A549 (cell line): Measurements from ENCODE around the gene CEP164. TPM values are rescaled to one million over a fixed set of nuclear protein-coding genes. Genes with fewer than 3 reads are reported as not detected.

Source experiments
- ATAC-seq, 2 experiments: fragments of 200-7000 bp in 1 of 2; fragments of >200 bp in 1 of 2; cut with Nextera tagmentation in 1 of 2; cut with Tn5 transposase in 1 of 2; 3 replicates each; pipeline versions ENCODE4 v1.8.0 to v1.9.1; 2018 to 2020; ENCODE audit warnings: mild to moderate bottlenecking in 1 of 2, moderate library complexity in 1 of 2
- CTCF ChIA-PET: fragments of 300-600 bp; sonication (Branson Sonifier 250); formaldehyde crosslinking; extraction: SDS; loops from one replicate; lab custom pipeline; 2021; ENCODE audit warnings: antibody characterized with exemption, inconsistent platforms; lab: Yijun Ruan, JAX
- POLR2A ChIA-PET: fragments of 350-600 bp; formaldehyde crosslinking; extraction: SDS; loops from one replicate; lab custom pipeline; 2021; ENCODE audit warnings: antibody characterized with exemption, inconsistent platforms; lab: Yijun Ruan, JAX
- DNase-seq, 2 experiments: peaks; one replicate each; pipeline versions ENCODE4 v3.0.0 to v3.0.0-alpha.2; 2011 to 2016; ENCODE audit warnings: low read depth in 1 of 2, low spot score in 1 of 2
- FAIRE-seq: peaks from 2 replicates; lab custom pipeline; 2011; peaks lifted over from hg19 to GRCh38; lab: Jason Lieb, UNC
- H3K27ac ChIP-seq, 2 experiments: fragments of >200 bp; sonication (Bioruptor Twin); formaldehyde crosslinking; 3 replicates each; pipeline ENCODE4 v1.5.1; 2016 to 2017
- H3K4me1 ChIP-seq: fragments of >200 bp; sonication (Bioruptor Twin); formaldehyde crosslinking; 3 replicates; pipeline ENCODE4 v1.6.1; 2016
- H3K4me2 ChIP-seq: fragments of >200 bp; sonication (Bioruptor Twin); formaldehyde crosslinking; 3 replicates; pipeline ENCODE4 v1.6.1; 2016
- H3K4me3 ChIP-seq: fragments of >200 bp; sonication (Bioruptor Twin); formaldehyde crosslinking; 3 replicates; pipeline ENCODE4 v1.5.1; 2016
- H3K9me3 ChIP-seq: fragments of >200 bp; sonication (Bioruptor Twin); formaldehyde crosslinking; 3 replicates; pipeline ENCODE4 v1.6.1; 2016
- BHLHE40 ChIP-seq: IDR thresholded peaks from 2 replicates; pipeline ENCODE4 v1.6.1; 2012; ENCODE audit warnings: low read depth, low read length, inconsistent platforms
- E2F6 ChIP-seq: IDR thresholded peaks from 2 replicates; pipeline ENCODE4 v1.6.1; 2012; ENCODE audit warnings: low read depth, borderline replicate concordance
- HES2 ChIP-seq: fragments of >200 bp; sonication (Bioruptor Twin); formaldehyde crosslinking; IDR thresholded peaks from 2 replicates; pipeline ENCODE4 v1.6.1; 2016
- HOXA7 ChIP-seq: fragments of 250-450 bp; sonication (Bioruptor Pico); IDR thresholded peaks from 2 replicates; pipeline ENCODE4 v1.5.0; 2020; ENCODE audit warnings: mild to moderate bottlenecking, moderate library complexity
- HOXB5 ChIP-seq: fragments of 250-450 bp; sonication (Bioruptor Pico); IDR thresholded peaks from 2 replicates; pipeline ENCODE4 v1.5.0; 2020; ENCODE audit warnings: mild to moderate bottlenecking, moderate library complexity
- JUN ChIP-seq, 2 experiments: fragments of >200 bp; sonication (Bioruptor Twin); formaldehyde crosslinking; IDR thresholded peaks; 2 replicates in 1 of 2; 3 replicates in 1 of 2; pipeline ENCODE4 v1.6.1; 2016 to 2017
- JUNB ChIP-seq: fragments of >200 bp; sonication (Bioruptor Twin); formaldehyde crosslinking; IDR thresholded peaks from 2 replicates; pipeline ENCODE4 v1.6.1; 2016
- KDM1A ChIP-seq: fragments of 200-600 bp; sonication (generic); IDR thresholded peaks from 2 replicates; pipeline ENCODE4 v1.6.1; 2016; ENCODE audit warnings: low read depth, mild to moderate bottlenecking
- MAZ ChIP-seq: fragments of 150-350 bp; IDR thresholded peaks from 2 replicates; pipeline ENCODE4 v1.6.1; 2014; ENCODE audit warnings: antibody characterized with exemption, low read depth, low read length, borderline replicate concordance
- MYC ChIP-seq: IDR thresholded peaks from 2 replicates; pipeline ENCODE4 v1.6.1; 2012; ENCODE audit warnings: mild to moderate bottlenecking, inconsistent platforms, low read length, improper control_type of control experiment, borderline replicate concordance
- POLR2AphosphoS2 ChIP-seq: conservative IDR thresholded peaks from 2 replicates; pipeline ENCODE4 v1.6.1; 2012; ENCODE audit warnings: low read length, improper control_type of control experiment, inconsistent platforms
- RAD21 ChIP-seq, 2 experiments: fragments of >200 bp in 1 of 2; sonication (Bioruptor Twin) in 1 of 2; formaldehyde crosslinking in 1 of 2; IDR thresholded peaks in 1 of 2; conservative IDR thresholded peaks in 1 of 2; 2 replicates in 1 of 2; 3 replicates in 1 of 2; pipeline ENCODE4 v1.6.1; 2012 to 2018; ENCODE audit warnings: inconsistent platforms in 1 of 2
- RARB ChIP-seq: fragments of 250-450 bp; sonication (Bioruptor Pico); IDR thresholded peaks from 2 replicates; pipeline ENCODE4 v1.8.0; 2021; ENCODE audit warnings: mild to moderate bottlenecking, moderate library complexity
- REST ChIP-seq: fragments of 200-600 bp; sonication (generic); IDR thresholded peaks from 2 replicates; pipeline ENCODE4 v1.6.1; 2016; ENCODE audit warnings: antibody characterized with exemption, mild to moderate bottlenecking, moderate library complexity
- SREBF2 ChIP-seq: fragments of 450-650 bp; IDR thresholded peaks from 2 replicates; pipeline ENCODE4 v1.6.1; 2014; ENCODE audit warnings: mild to moderate bottlenecking, moderate library complexity
- TP53 ChIP-seq: fragments of 250-450 bp; sonication (Bioruptor Pico); IDR thresholded peaks from 2 replicates; pipeline ENCODE4 v1.5.0; 2021; ENCODE audit warnings: mild to moderate bottlenecking, moderate library complexity
- ZSCAN20 ChIP-seq: fragments of 250-450 bp; sonication (Bioruptor Pico); IDR thresholded peaks from 2 replicates; pipeline ENCODE4 v1.8.0; 2022; ENCODE audit warnings: mild to moderate bottlenecking, moderate library complexity
- WGBS: methylation state at CpG from one replicate; pipeline ENCODE4 v1.1.6; 2017; ENCODE audit errors: missing lambda C conversion rate; 5-methylcytosine and 5-hydroxymethylcytosine counted together
- polyA plus RNA-seq, 4 experiments: library from polyadenylated mRNA; depleted of rRNA in 3 of 4; stranded (reverse); fragments of >200 nt; fragmentation: RNase III in 1 of 4; extraction: RNeasy Plus Mini Kit Qiagen cat#74134 plus additional on column Dnase treatment in 1 of 4; gene quantifications; 2 replicates in 3 of 4; 3 replicates in 1 of 4; pipeline ENCODE4 v1.2.3, GENCODE V29; 2011 to 2017
- TF ChIP-seq, protein P1 (sequence below): fragments of 250-450 bp; sonication (Bioruptor Pico); IDR thresholded peaks from 2 replicates; pipeline ENCODE4 v1.5.0; 2020; ENCODE audit warnings: low read depth, mild to moderate bottlenecking, moderate library complexity
- TF ChIP-seq, protein P2 (sequence below): fragments of 450-650 bp; IDR thresholded peaks from 2 replicates; pipeline ENCODE4 v1.6.1; 2014; ENCODE audit warnings: antibody characterized with exemption
- TF ChIP-seq, protein P3 (sequence below): fragments of >200 bp; sonication (Bioruptor Twin); formaldehyde crosslinking; IDR thresholded peaks from 3 replicates; pipeline ENCODE4 v1.6.1; 2016

CEP164 gene
- polyA plus RNA-seq, 2 of the 4 experiments (the other 2 are of a cell fraction) = 17.4 to 19.6 TPM

GRCh38 chr11:117361432-117361831 is 33.8 kb downstream of the CEP164 start (continued):
- no peak for TF ChIP-seq REST
- TF ChIP-seq JUN (IDR thresholded peaks at IDR 0.05) = no peak

DNA sequence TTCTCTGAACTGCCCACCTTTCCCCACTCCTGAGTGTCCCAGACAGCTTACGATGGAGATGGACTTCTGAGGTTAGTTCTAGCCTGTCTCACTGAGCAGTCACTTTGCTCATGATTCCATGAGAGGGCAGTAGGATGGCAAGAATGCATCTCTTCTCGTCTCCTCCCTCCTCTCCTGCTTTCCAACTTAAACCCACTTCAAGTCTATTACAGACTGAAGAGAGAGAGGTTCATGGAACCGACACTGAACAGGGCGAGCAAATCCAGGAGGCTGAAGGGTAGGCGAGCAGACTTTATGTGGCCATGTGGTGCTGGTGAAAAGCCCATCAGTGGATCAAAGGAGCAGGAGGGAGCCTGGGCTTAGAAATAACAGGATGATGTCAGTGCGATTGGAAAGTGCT is 38.6 kb downstream of the CEP164 start:
- FAIRE-seq (no peak), ATAC-seq (no peak), DNase-seq (peak in 1 of 2 experiments; percentile 3)
- no peaks in the 10 kb centered on the region for H3K9me3 ChIP-seq
- POLR2A ChIA-PET = no interaction called here
- H3K27ac ChIP-seq = no peak overlapping the region
- H3K4me2 ChIP-seq = no peak overlapping the region
- TF ChIP-seq, protein P1, sequence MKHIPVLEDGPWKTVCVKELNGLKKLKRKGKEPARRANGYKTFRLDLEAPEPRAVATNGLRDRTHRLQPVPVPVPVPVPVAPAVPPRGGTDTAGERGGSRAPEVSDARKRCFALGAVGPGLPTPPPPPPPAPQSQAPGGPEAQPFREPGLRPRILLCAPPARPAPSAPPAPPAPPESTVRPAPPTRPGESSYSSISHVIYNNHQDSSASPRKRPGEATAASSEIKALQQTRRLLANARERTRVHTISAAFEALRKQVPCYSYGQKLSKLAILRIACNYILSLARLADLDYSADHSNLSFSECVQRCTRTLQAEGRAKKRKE (CRISPR knock-in tag) = no peak
- no peak for TF ChIP-seq SREBF2
- TF ChIP-seq KDM1A = no peak
- no peak for TF ChIP-seq BHLHE40
- TF ChIP-seq JUNB = no peak
- CTCF ChIA-PET = no interaction called here
- H3K4me3 ChIP-seq = no peak overlapping the region
- no peaks in the 10 kb centered on the region for H3K4me1 ChIP-seq
- 85% methylated on average over 6 of the region's 6 CpGs for WGBS

DNA sequence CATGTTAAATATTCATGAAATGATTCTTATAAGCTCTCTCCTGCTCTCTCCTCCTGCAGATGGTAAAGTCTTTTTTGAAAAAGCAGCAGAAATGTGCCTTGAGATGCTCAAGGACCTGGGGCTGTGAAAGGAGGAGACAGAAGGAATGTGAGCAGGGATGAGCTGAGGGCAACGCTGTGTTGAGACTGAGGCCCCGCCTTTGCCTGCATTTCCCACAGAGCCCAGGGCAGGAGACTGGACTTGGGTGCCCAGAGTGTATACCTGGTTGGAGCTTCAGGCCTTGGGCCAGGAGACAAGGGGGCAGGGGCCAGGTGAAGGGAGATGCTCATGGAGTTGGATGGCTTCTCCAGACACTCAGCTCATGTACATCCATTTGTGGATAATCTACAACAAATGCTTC is 39.2 kb downstream of the CEP164 start:
- no peak for TF ChIP-seq MAZ
- TF ChIP-seq POLR2AphosphoS2 = no peak
- Histone ChIP-seq H3K4me3 (no peak overlapping the region), H3K4me1 (no peaks in the 10 kb centered on the region), H3K4me2 (no peak overlapping the region), H3K9me3 (no peaks in the 10 kb centered on the region), H3K27ac (no peak overlapping the region)
- CTCF ChIA-PET = interaction anchor here (2.1 kb wide), 1 partner anchor 10 kb away, joined by 5 read pairs; no protein-coding TSS in a partner anchor
- FAIRE-seq (no peak), ATAC-seq (no peak), DNase-seq (no peak)
- 93% methylated on average over 2 of the region's 2 CpGs for WGBS
- POLR2A ChIA-PET = no interaction called here

DNA sequence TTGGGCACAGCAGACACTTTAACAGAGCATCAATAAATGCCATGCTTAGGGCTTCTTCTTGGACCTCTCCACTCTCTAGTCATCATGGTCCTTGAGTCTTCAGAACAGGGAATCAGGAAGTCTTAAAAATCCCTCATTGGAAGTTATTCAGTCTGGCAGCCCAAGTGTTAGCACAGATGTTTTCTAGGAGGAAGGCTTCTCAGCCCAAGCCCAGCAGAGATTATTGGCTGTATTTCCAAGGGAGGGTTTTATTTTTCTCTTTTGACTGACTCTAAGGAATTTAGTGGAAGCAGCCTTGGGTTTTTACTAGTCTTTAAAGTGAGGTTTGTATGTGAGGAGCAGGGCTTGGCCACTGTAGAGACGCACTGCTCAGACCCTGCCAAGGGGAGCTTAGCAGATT is 41.9 kb downstream of the CEP164 start:
- ATAC-seq (no peak), FAIRE-seq (no peak), DNase-seq (no peak)
- Histone ChIP-seq H3K27ac (no peak overlapping the region), H3K9me3 (no peaks in the 10 kb centered on the region), H3K4me1 (no peaks in the 10 kb centered on the region)
- 100% methylated on average over 1 of the region's 1 CpG for WGBS
- TF ChIP-seq, protein P2, sequence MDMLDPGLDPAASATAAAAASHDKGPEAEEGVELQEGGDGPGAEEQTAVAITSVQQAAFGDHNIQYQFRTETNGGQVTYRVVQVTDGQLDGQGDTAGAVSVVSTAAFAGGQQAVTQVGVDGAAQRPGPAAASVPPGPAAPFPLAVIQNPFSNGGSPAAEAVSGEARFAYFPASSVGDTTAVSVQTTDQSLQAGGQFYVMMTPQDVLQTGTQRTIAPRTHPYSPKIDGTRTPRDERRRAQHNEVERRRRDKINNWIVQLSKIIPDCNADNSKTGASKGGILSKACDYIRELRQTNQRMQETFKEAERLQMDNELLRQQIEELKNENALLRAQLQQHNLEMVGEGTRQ = no peak
- TF ChIP-seq JUNB (no peak), E2F6 (no peak), MYC (no peak), HOXA7 (CRISPR knock-in tag) (no peak), TP53 (CRISPR knock-in tag) (no peak), RAD21 (conservative IDR thresholded peaks at IDR 0.05 in 1 of 2, IDR thresholded peaks at IDR 0.05 in 1 of 2) (no peak), HES2 (no peak), ZSCAN20 (CRISPR knock-in tag) (no peak), HOXB5 (CRISPR knock-in tag) (no peak), RARB (CRISPR knock-in tag) (no peak)
- TF ChIP-seq, protein P3, sequence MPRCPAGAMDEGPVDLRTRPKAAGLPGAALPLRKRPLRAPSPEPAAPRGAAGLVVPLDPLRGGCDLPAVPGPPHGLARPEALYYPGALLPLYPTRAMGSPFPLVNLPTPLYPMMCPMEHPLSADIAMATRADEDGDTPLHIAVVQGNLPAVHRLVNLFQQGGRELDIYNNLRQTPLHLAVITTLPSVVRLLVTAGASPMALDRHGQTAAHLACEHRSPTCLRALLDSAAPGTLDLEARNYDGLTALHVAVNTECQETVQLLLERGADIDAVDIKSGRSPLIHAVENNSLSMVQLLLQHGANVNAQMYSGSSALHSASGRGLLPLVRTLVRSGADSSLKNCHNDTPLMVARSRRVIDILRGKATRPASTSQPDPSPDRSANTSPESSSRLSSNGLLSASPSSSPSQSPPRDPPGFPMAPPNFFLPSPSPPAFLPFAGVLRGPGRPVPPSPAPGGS = no peak
- TF ChIP-seq, all 56 proteins: peak for 0
- H3K4me2 ChIP-seq = no peak overlapping the region
- H3K4me3 ChIP-seq = no peak overlapping the region
- POLR2A ChIA-PET = no interaction called here
- CTCF ChIA-PET = no interaction called here
